Subcutaneous adipose tissue (tissue), 4 donors: ENCODE data around the gene DPF3. TPM values are rescaled to one million over a fixed set of nuclear protein-coding genes. Genes with fewer than 3 reads are reported as not detected.

Source experiments
- total RNA-seq, 4 donors: library from RNA; depleted of rRNA; stranded (reverse); fragments of >200 nt; gene quantifications; one replicate each; pipeline ENCODE4 v1.1.0, GENCODE V29; 2016
- TF ChIP-seq, protein P1 (sequence below): fragments of 450-650 bp; IDR thresholded peaks from one replicate; pipeline ENCODE4 v1.5.1; 2016; ENCODE audit warnings: low read depth, mild to moderate bottlenecking, control low read depth, antibody characterized with exemption, moderate library complexity

DPF3 gene
- total RNA-seq, 4 donors from 2014 or later, result 0.33 to 6.8 TPM; not detected in 2

DNA sequence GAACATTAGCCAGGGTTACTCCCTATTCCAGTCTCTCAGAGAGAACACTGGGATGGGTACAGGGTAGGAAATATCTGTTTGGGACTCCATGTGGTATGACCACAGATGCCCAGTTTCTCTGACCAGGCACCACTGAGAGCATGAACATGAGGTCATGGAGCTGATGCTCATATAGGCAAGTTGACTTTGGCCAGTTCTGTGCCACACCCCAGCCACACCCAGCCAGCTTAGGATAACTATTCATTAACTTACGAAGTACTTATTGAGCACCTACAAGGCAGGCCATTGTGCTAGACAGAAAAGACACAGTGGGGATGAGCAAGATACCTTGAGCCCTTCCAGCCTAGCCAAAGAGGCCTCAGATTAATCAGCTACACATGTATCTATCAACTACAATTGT is 262.5 kb downstream of the DPF3 start:
- TF ChIP-seq, protein P1, sequence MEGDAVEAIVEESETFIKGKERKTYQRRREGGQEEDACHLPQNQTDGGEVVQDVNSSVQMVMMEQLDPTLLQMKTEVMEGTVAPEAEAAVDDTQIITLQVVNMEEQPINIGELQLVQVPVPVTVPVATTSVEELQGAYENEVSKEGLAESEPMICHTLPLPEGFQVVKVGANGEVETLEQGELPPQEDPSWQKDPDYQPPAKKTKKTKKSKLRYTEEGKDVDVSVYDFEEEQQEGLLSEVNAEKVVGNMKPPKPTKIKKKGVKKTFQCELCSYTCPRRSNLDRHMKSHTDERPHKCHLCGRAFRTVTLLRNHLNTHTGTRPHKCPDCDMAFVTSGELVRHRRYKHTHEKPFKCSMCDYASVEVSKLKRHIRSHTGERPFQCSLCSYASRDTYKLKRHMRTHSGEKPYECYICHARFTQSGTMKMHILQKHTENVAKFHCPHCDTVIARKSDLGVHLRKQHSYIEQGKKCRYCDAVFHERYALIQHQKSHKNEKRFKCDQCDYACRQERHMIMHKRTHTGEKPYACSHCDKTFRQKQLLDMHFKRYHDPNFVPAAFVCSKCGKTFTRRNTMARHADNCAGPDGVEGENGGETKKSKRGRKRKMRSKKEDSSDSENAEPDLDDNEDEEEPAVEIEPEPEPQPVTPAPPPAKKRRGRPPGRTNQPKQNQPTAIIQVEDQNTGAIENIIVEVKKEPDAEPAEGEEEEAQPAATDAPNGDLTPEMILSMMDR, result no peak

DNA sequence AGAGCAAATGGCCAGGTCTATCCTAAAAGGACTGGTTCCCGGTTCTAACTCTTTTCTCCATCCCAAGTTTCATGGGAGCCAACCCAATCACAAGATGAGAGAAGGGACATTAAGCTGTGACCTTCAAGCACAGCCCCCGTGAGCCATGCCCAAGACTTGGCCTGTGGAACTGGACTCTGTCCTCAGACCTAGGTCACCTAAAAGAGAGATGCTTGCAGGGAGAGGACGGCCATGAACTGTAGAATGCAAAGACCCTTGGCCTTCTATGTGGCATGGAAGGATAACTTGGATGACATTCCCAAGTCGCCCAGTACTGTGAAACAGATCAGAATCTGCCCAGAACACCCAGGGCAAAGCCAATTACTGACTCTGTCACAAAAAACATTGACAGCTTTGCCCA is 263.5 kb downstream of the DPF3 start:
- TF ChIP-seq, protein P1, result no peak

- TF ChIP-seq, protein P1, result no peak
These were observed 264.4 kb downstream of the DPF3 start for GRCh38 chr14:72629534-72629933.

- TF ChIP-seq, protein P1, result no peak
These were observed 268.2 kb downstream of the DPF3 start for GRCh38 chr14:72625689-72626088.

- TF ChIP-seq, protein P1, result no peak
These were observed 272.4 kb downstream of the DPF3 start for GRCh38 chr14:72621387-72622065.

DNA sequence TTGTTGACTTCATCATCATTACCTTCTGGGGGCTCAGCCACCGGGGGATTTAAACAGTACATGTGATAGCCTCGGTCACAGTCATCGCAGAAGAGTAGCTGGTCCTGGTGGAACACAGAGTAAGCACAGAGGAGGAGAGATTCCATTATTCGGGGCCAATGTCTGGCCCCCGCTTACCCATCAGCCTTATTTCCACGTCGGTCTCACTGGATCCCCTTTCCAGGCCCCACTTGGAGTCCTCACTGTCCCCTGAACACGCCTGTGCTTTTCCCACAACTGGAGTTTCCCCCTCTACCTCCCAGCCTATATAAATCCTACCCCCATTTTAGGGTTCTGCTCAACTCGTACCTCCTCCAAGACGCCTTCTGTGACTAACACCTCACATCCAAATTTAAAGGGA is 274.0 kb downstream of the DPF3 start:
- TF ChIP-seq, protein P1, result no peak

- TF ChIP-seq, protein P1, result no peak
These were observed 274.8 kb downstream of the DPF3 start for GRCh38 chr14:72619111-72619571.
